ENCODE data around the gene HSPG2.

HSPG2 gene

GRCh38 chr1:21896652-21897532, 40.2 kb downstream of the HSPG2 start:
- no peak for DNase-seq (ENCODE audit: low spot score)
- Mint-ChIP-seq H3K36me3 (ENCODE audit: low read depth) (no peaks in the 10 kb centered on the region), H3K27me3 (ENCODE audit: low read depth) (no peaks in the 10 kb centered on the region), H3K9me3 (no peaks in the 10 kb centered on the region), H3K4me3 (no peak overlapping the region), H3K27ac (no peak overlapping the region), H3K4me1 (ENCODE audit: low read depth) (no peaks in the 10 kb centered on the region)

GRCh38 chr1:21896026-21896425, 41.1 kb downstream of the HSPG2 start:
- H3K27ac Mint-ChIP-seq, result no peak overlapping the region
- H3K4me3 Mint-ChIP-seq, result no peak overlapping the region
- DNase-seq (ENCODE audit: low spot score), result no peak
- no peaks in the 10 kb centered on the region for H3K36me3 Mint-ChIP-seq (ENCODE audit: low read depth)
- no peaks in the 10 kb centered on the region for H3K4me1 Mint-ChIP-seq (ENCODE audit: low read depth)
- no peaks in the 10 kb centered on the region for H3K9me3 Mint-ChIP-seq
- no peaks in the 10 kb centered on the region for H3K27me3 Mint-ChIP-seq (ENCODE audit: low read depth)

- Mint-ChIP-seq H3K4me1 (ENCODE audit: low read depth) (no peaks in the 10 kb centered on the region), H3K36me3 (ENCODE audit: low read depth) (no peaks in the 10 kb centered on the region), H3K27ac (no peak overlapping the region), H3K4me3 (no peak overlapping the region), H3K9me3 (no peaks in the 10 kb centered on the region), H3K27me3 (ENCODE audit: low read depth) (no peaks in the 10 kb centered on the region)
- no peak for DNase-seq (ENCODE audit: low spot score)
These were observed 42.9 kb downstream of the HSPG2 start for GRCh38 chr1:21894034-21894881.

- no peaks in the 10 kb centered on the region for H3K9me3 Mint-ChIP-seq
- DNase-seq (ENCODE audit: low spot score), result no peak
- H3K4me3 Mint-ChIP-seq, result no peak overlapping the region
- H3K4me1 Mint-ChIP-seq (ENCODE audit: low read depth), result no peaks in the 10 kb centered on the region
- no peaks in the 10 kb centered on the region for H3K36me3 Mint-ChIP-seq (ENCODE audit: low read depth)
- no peaks in the 10 kb centered on the region for H3K27me3 Mint-ChIP-seq (ENCODE audit: low read depth)
- no peak overlapping the region for H3K27ac Mint-ChIP-seq
These were observed 43.9 kb downstream of the HSPG2 start for GRCh38 chr1:21893046-21893805.

GRCh38 chr1:21891621-21892479, 45.3 kb downstream of the HSPG2 start:
- no peaks in the 10 kb centered on the region for H3K36me3 Mint-ChIP-seq (ENCODE audit: low read depth)
- H3K27ac Mint-ChIP-seq, result no peak overlapping the region
- H3K4me1 Mint-ChIP-seq (ENCODE audit: low read depth), result no peaks in the 10 kb centered on the region
- H3K9me3 Mint-ChIP-seq, result no peaks in the 10 kb centered on the region
- no peak overlapping the region for H3K4me3 Mint-ChIP-seq
- no peak for DNase-seq (ENCODE audit: low spot score)
- no peaks in the 10 kb centered on the region for H3K27me3 Mint-ChIP-seq (ENCODE audit: low read depth)

- Mint-ChIP-seq H3K36me3 (ENCODE audit: low read depth) (no peaks in the 10 kb centered on the region), H3K4me3 (no peak overlapping the region), H3K27me3 (ENCODE audit: low read depth) (no peaks in the 10 kb centered on the region), H3K4me1 (ENCODE audit: low read depth) (no peaks in the 10 kb centered on the region), H3K27ac (no peak overlapping the region), H3K9me3 (no peaks in the 10 kb centered on the region)
- no peak for DNase-seq (ENCODE audit: low spot score)
These were observed 46.0 kb downstream of the HSPG2 start for GRCh38 chr1:21891081-21891480.

GRCh38 chr1:21888500-21888899, 48.6 kb downstream of the HSPG2 start:
- Mint-ChIP-seq H3K4me1 (ENCODE audit: low read depth) (no peaks in the 10 kb centered on the region), H3K36me3 (ENCODE audit: low read depth) (no peaks in the 10 kb centered on the region), H3K27ac (no peak overlapping the region), H3K27me3 (ENCODE audit: low read depth) (no peaks in the 10 kb centered on the region), H3K4me3 (no peak overlapping the region), H3K9me3 (no peaks in the 10 kb centered on the region)
- DNase-seq (ENCODE audit: low spot score), result no peak

- H3K27ac Mint-ChIP-seq, result no peak overlapping the region
- no peaks in the 10 kb centered on the region for H3K27me3 Mint-ChIP-seq (ENCODE audit: low read depth)
- H3K36me3 Mint-ChIP-seq (ENCODE audit: low read depth), result no peaks in the 10 kb centered on the region
- DNase-seq (ENCODE audit: low spot score), result no peak
- no peaks in the 10 kb centered on the region for H3K4me1 Mint-ChIP-seq (ENCODE audit: low read depth)
- H3K9me3 Mint-ChIP-seq, result no peaks in the 10 kb centered on the region
- no peak overlapping the region for H3K4me3 Mint-ChIP-seq
These were observed 49.3 kb downstream of the HSPG2 start for GRCh38 chr1:21887796-21888195.

- no peaks in the 10 kb centered on the region for H3K9me3 Mint-ChIP-seq
- no peak overlapping the region for H3K27ac Mint-ChIP-seq
- H3K36me3 Mint-ChIP-seq (ENCODE audit: low read depth), result no peaks in the 10 kb centered on the region
- no peaks in the 10 kb centered on the region for H3K27me3 Mint-ChIP-seq (ENCODE audit: low read depth)
- no peak for DNase-seq (ENCODE audit: low spot score)
- H3K4me3 Mint-ChIP-seq, result no peak overlapping the region
- no peaks in the 10 kb centered on the region for H3K4me1 Mint-ChIP-seq (ENCODE audit: low read depth)
These were observed 49.8 kb downstream of the HSPG2 start for GRCh38 chr1:21887216-21887736.

- Mint-ChIP-seq H3K4me1 (ENCODE audit: low read depth) (no peaks in the 10 kb centered on the region), H3K4me3 (no peak overlapping the region), H3K9me3 (no peaks in the 10 kb centered on the region), H3K36me3 (ENCODE audit: low read depth) (no peaks in the 10 kb centered on the region), H3K27ac (no peak overlapping the region), H3K27me3 (ENCODE audit: low read depth) (no peaks in the 10 kb centered on the region)
- no peak for DNase-seq (ENCODE audit: low spot score)
These were observed 50.5 kb downstream of the HSPG2 start for GRCh38 chr1:21886486-21887215.

- no peak for DNase-seq (ENCODE audit: low spot score)
- Mint-ChIP-seq H3K36me3 (ENCODE audit: low read depth) (no peaks in the 10 kb centered on the region), H3K27me3 (ENCODE audit: low read depth) (no peaks in the 10 kb centered on the region), H3K27ac (no peak overlapping the region), H3K4me1 (ENCODE audit: low read depth) (no peaks in the 10 kb centered on the region), H3K9me3 (no peaks in the 10 kb centered on the region), H3K4me3 (no peak overlapping the region)
These were observed 51.7 kb downstream of the HSPG2 start for GRCh38 chr1:21885236-21886037.
